H1 (cell line): ENCODE results near the gene LMNA. TPM values are rescaled to one million over a fixed set of nuclear protein-coding genes. Genes with fewer than 3 reads are reported as not detected.

Experiments
- ATF2 ChIP-seq: IDR thresholded peaks from 2 replicates; pipeline ENCODE4 v1.6.1; 2012; ENCODE audit warnings: low read length, inconsistent platforms
- BCL11A ChIP-seq, 2 experiments: IDR thresholded peaks; one replicate each; pipeline ENCODE4 v1.6.1; 2011; ENCODE audit warnings: low read depth in 2 of 2, low read length in 2 of 2, mild to moderate bottlenecking in 2 of 2
- CBX8 ChIP-seq: fragments of 300-800, 300-1000 bp; sonication (generic); IDR thresholded peaks from 2 replicates; pipeline ENCODE4 v1.7.1; 2016; ENCODE audit warnings: low read depth, low read length, borderline replicate concordance
- MAFK ChIP-seq: IDR thresholded peaks from 2 replicates; pipeline ENCODE4 v1.6.1; 2012; ENCODE audit warnings: low read depth, mild to moderate bottlenecking, improper control_type of control experiment, low read length
- NANOG ChIP-seq: IDR thresholded peaks from 2 replicates; pipeline ENCODE4 v1.6.1; 2011; ENCODE audit warnings: low read length, low read depth, mild to moderate bottlenecking, inconsistent platforms; ENCODE audit not compliant: insufficient read depth, poor library complexity, severe bottlenecking
- SUZ12 ChIP-seq: fragments of 200-600 bp; sonication (generic); IDR thresholded peaks from 2 replicates; pipeline ENCODE4 v1.6.1; 2012; ENCODE audit warnings: mild to moderate bottlenecking, inconsistent platforms, low read length, moderate library complexity, mixed read lengths
- TBP ChIP-seq: IDR thresholded peaks from 2 replicates; pipeline ENCODE4 v1.6.1; 2011; ENCODE audit warnings: low read depth, low read length, improper control_type of control experiment
- polyA plus RNA-seq, 7 experiments: library from polyadenylated mRNA; depleted of rRNA in 3 of 7; stranded (reverse) in 5 of 7; unstranded in 2 of 7; fragments of >200 nt in 5 of 7; fragments of 200-250 nt in 2 of 7; gene quantifications; 1 replicate in 5 of 7; 2 replicates in 1 of 7; 4 replicates in 1 of 7; pipeline versions ENCODE4 v1.2.1 to v1.2.3, GENCODE V29; 2011 to 2013; ENCODE audit warnings: missing spikeins in 2 of 7, mixed read lengths in 2 of 7
- total RNA-seq: library from RNA; stranded (reverse); fragmentation: NEBNext Ultra II Directional; extraction: Animal tissue kit (Norgen Biotek cat#: 25700); gene quantifications from 2 replicates; pipeline ENCODE4 v1.2.1, GENCODE V29; 2021

Gene LMNA
- total and polyA plus RNA-seq, 2 of the 8 experiments (the other 6 are each of a cell fraction or from before 2014, with no cell fraction given), result 25.8 to 46.8 TPM

GRCh38 chr1:156108664-156109241 lies 5.8 kb upstream of the LMNA start (continued):
- no peak for TF ChIP-seq ATF2
- no peak for TF ChIP-seq BCL11A (IDR thresholded peaks at IDR 0.05; ENCODE audit: low read depth in 2 of 2, low read length in 2 of 2)
- no peak for TF ChIP-seq SUZ12
- no peak for TF ChIP-seq MAFK
- TF ChIP-seq CBX8, result no peak
- no peak for TF ChIP-seq TBP
- no peak for TF ChIP-seq NANOG
